B cell (primary cell): ENCODE measurements around the gene FAM151A. TPM values are rescaled to one million over a fixed set of nuclear protein-coding genes. Genes with fewer than 3 reads are reported as not detected.

Experiments
- ATAC-seq: fragments of 200-7000 bp; cut with Tn5 transposase; one replicate; pipeline ENCODE4 v1.10.0; 2021; ENCODE audit warnings: low read depth, mild to moderate bottlenecking, moderate number of reproducible peaks, moderate library complexity
- CTCF ChIA-PET: fragments of 350-600 bp; sonication (Branson Sonifier 250); formaldehyde crosslinking; loops from one replicate; lab custom pipeline; 2021; ENCODE audit warnings: antibody characterized with exemption, inconsistent platforms; lab: Charles Lee
- POLR2A ChIA-PET: fragments of 350-600 bp; sonication (Branson Sonifier 250); formaldehyde crosslinking; loops from one replicate; lab custom pipeline; 2021; ENCODE audit warnings: antibody characterized with exemption; lab: Charles Lee
- DNase-seq: peaks from one replicate; pipeline ENCODE4 v3.0.0; 2013
- H2AFZ ChIP-seq: 2 replicates; pipeline ENCODE4 v1.6.1; 2012; ENCODE audit warnings: mild to moderate bottlenecking, low read depth, low read length; ENCODE audit not compliant: insufficient read depth, poor library complexity, severe bottlenecking
- H3K27ac ChIP-seq, 2 donors: 1 replicate in 1 of 2; 2 replicates in 1 of 2; pipeline ENCODE4 v1.5.1; 2012 to 2013; ENCODE audit warnings: low read length in 2 of 2, mild to moderate bottlenecking in 2 of 2, moderate library complexity in 1 of 2
- H3K27me3 ChIP-seq, 4 experiments: fragments of 200-600 bp in 1 of 4; sonication (generic) in 1 of 4; replicated peaks in 1 of 4; 1 replicate in 2 of 4; 2 replicates in 2 of 4; pipeline versions ENCODE4 v1.6.1 to v1.7.0; 2013 to 2016; ENCODE audit warnings: low read length in 3 of 4, mild to moderate bottlenecking in 2 of 4, mixed read lengths in 1 of 4, moderate library complexity in 1 of 4; ENCODE audit not compliant: insufficient read depth in 4 of 4, control insufficient read depth in 3 of 4; ENCODE audit errors: control extremely low read depth in 1 of 4
- H3K36me3 ChIP-seq, 2 experiments: replicated peaks in 1 of 2; 1 replicate in 1 of 2; 2 replicates in 1 of 2; pipeline versions ENCODE4 v1.6.1 to v1.7.1; 2013; ENCODE audit warnings: low read length in 1 of 2; ENCODE audit not compliant: insufficient read depth in 2 of 2, control insufficient read depth in 1 of 2; ENCODE audit errors: control extremely low read depth in 1 of 2, extremely low read depth in 1 of 2
- H3K4me1 ChIP-seq, 2 donors: fragments of 200-600 bp in 1 of 2; sonication (generic) in 1 of 2; 1 replicate in 1 of 2; 2 replicates in 1 of 2; pipeline versions ENCODE4 v1.5.1 to v1.6.1; 2013 to 2017; ENCODE audit warnings: low read length in 2 of 2; ENCODE audit not compliant: control insufficient read depth in 2 of 2, insufficient read depth in 2 of 2
- H3K4me2 ChIP-seq: replicated peaks from 2 replicates; pipeline ENCODE3; 2012; ENCODE audit warnings: mild to moderate bottlenecking, low read depth, low read length; ENCODE audit not compliant: poor library complexity, severe bottlenecking
- H3K4me3 ChIP-seq, 5 experiments: fragments of 200-600 bp in 1 of 5; sonication (generic) in 1 of 5; 1 replicate in 3 of 5; 2 replicates in 2 of 5; pipeline versions ENCODE4 v1.5.1 to v1.7.0; 2011 to 2016; ENCODE audit warnings: low read length in 4 of 5, mild to moderate bottlenecking in 4 of 5, low read depth in 2 of 5, control low read depth in 1 of 5, moderate library complexity in 1 of 5; ENCODE audit not compliant: insufficient read depth in 1 of 5; ENCODE audit errors: control extremely low read depth in 1 of 5, extremely low read depth in 1 of 5
- H3K79me2 ChIP-seq: fragments of 200-600 bp; sonication (generic); one replicate; pipeline ENCODE4 v1.6.0; 2016; ENCODE audit warnings: low read length; ENCODE audit not compliant: control insufficient read depth, insufficient read depth
- H3K9ac ChIP-seq: fragments of 200-600 bp; sonication (generic); 2 replicates; pipeline ENCODE4 v1.6.1; 2017; ENCODE audit warnings: mild to moderate bottlenecking, low read length, moderate library complexity
- H3K9me3 ChIP-seq, 3 donors: one replicate each; pipeline versions ENCODE4 v1.6.1 to v1.7.1; 2013; ENCODE audit warnings: low read length in 2 of 3; ENCODE audit not compliant: control insufficient read depth in 2 of 3, insufficient read depth in 1 of 3; ENCODE audit errors: control extremely low read depth in 1 of 3
- H4K20me1 ChIP-seq: 2 replicates; pipeline ENCODE4 v1.6.0; 2012; ENCODE audit warnings: mild to moderate bottlenecking, low read length; ENCODE audit not compliant: insufficient read depth, control insufficient read depth, poor library complexity, severe bottlenecking
- H3K27ac Mint-ChIP-seq: one replicate; pipeline ENCODE4 v1.8.0; 2021; ENCODE audit warnings: mixed read lengths
- H3K27me3 Mint-ChIP-seq: one replicate; pipeline ENCODE4 v1.8.0; 2021; ENCODE audit warnings: mixed read lengths
- H3K4me1 Mint-ChIP-seq: one replicate; pipeline ENCODE4 v1.8.0; 2021; ENCODE audit warnings: mixed read lengths
- H3K4me3 Mint-ChIP-seq: one replicate; pipeline ENCODE4 v1.8.0; 2021; ENCODE audit warnings: mixed read lengths
- H3K9me3 Mint-ChIP-seq: one replicate; pipeline ENCODE4 v1.8.0; 2022; ENCODE audit warnings: mixed read lengths; ENCODE audit not compliant: insufficient read depth
- EZH2 ChIP-seq: IDR thresholded peaks from 2 replicates; pipeline ENCODE4 v1.6.1; 2012; ENCODE audit warnings: borderline replicate concordance, low read depth, mild to moderate bottlenecking, moderate library complexity, low read length; ENCODE audit not compliant: insufficient read depth, poor library complexity, severe bottlenecking
- WGBS: methylation state at CpG from one replicate; pipeline ENCODE4 v1.1.5; 2013; ENCODE audit warnings: missing lambda C conversion rate; ENCODE audit not compliant: insufficient coverage; 5-methylcytosine and 5-hydroxymethylcytosine counted together
- intact Hi-C: fragments of 100-400 bp; cut with micrococcal nuclease; formaldehyde crosslinking; loops from one replicate; pipeline ENCODE4 v1.10.0; 2022
- polyA plus RNA-seq: library from polyadenylated mRNA; depleted of rRNA; stranded (reverse); fragments of >200 nt; gene quantifications from 2 replicates; pipeline ENCODE4 v1.2.3, GENCODE V29; 2012
- total RNA-seq, 2 donors: library from RNA; stranded (reverse); fragments of 120-200 nt in 1 of 2; gene quantifications; 1 replicate in 1 of 2; 2 replicates in 1 of 2; pipeline versions ENCODE4 v1.2.3 to v1.2.4, GENCODE V29; 2013 to 2022
- TF ChIP-seq, protein P1 (sequence below): fragments of 200-600 bp; IDR thresholded peaks from one replicate; pipeline ENCODE4 v1.8.0; 2022; ENCODE audit warnings: antibody characterized with exemption, mild to moderate bottlenecking

The FAM151A gene
- total and polyA plus RNA-seq, 2 donors (not counting 1 experiment from before 2014, with no cell fraction given), result not detected

DNA sequence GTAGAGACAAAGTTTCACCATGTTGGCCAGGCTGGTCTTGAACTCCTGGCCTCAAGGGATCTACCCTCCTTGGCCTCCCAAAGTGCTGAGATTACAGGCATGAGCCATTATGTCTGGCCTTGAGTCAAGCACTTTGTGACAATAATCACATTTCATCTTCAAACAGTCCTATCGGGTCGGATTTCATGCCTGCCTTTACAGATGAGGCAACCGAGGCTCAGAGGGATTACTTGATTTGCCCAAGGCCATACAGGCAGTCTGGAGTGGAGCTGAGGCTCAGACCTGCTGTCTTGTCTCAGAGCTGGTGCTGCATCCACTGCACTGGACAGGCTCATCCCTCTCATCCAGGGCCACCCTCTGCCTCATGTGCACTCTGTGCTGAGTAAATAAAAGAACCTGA is 26.6 kb downstream of the FAM151A start:
- Histone ChIP-seq H3K4me1 (no peaks in the 10 kb centered on the region), H4K20me1 (no peaks in the 10 kb centered on the region), H2AFZ (no peak overlapping the region), H3K4me2 (no peak overlapping the region), H3K9ac (no peak overlapping the region), H3K79me2 (no peaks in the 10 kb centered on the region), H3K27ac (no peak overlapping the region), H3K27me3 (peaks cover 0 to 3% (median 0%) of the 10 kb centered on the region in 4 experiments), H3K4me3 (no peak overlapping the region), H3K36me3 (no peaks in the 10 kb centered on the region), H3K9me3 (no peaks in the 10 kb centered on the region)
- TF ChIP-seq, protein P1, sequence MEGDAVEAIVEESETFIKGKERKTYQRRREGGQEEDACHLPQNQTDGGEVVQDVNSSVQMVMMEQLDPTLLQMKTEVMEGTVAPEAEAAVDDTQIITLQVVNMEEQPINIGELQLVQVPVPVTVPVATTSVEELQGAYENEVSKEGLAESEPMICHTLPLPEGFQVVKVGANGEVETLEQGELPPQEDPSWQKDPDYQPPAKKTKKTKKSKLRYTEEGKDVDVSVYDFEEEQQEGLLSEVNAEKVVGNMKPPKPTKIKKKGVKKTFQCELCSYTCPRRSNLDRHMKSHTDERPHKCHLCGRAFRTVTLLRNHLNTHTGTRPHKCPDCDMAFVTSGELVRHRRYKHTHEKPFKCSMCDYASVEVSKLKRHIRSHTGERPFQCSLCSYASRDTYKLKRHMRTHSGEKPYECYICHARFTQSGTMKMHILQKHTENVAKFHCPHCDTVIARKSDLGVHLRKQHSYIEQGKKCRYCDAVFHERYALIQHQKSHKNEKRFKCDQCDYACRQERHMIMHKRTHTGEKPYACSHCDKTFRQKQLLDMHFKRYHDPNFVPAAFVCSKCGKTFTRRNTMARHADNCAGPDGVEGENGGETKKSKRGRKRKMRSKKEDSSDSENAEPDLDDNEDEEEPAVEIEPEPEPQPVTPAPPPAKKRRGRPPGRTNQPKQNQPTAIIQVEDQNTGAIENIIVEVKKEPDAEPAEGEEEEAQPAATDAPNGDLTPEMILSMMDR, result no peak
- Mint-ChIP-seq H3K27me3 (peaks cover 3% of the 10 kb centered on the region), H3K4me1 (no peaks in the 10 kb centered on the region), H3K9me3 (no peaks in the 10 kb centered on the region), H3K27ac (no peak overlapping the region), H3K4me3 (no peak overlapping the region)
- no peak for ATAC-seq
- intact Hi-C loops, result no loop called here
- POLR2A ChIA-PET, result no interaction called here
- WGBS, result 93% methylated on average over 3 of the region's 3 CpGs
- no peak for DNase-seq
- CTCF ChIA-PET, result no interaction called here

DNA sequence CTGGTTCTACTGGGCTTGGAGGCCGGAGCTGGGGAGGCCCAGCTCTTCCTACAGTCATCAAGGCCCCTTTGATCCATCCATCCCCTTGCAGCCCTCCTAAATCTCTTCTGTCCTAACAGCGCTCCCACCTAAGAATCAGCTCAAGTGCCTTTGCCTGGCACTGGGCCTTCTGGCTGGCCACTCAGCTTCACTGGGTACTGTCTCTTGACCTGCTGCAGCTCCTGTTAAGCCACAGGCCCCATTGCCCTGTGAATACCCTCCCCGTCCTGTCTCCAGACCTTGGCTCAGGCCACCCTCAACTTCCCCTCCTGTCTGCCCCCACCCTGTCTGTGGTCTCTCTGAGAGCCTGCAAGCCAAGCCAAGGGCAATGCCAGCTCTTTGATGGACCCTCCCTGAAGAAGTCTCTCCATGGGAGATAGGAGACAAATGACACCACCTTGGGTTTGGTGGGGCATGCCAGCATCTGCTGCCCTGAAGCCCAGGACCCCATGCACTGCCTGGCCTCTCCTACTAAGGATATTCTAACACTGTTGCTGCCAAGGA is 27.3 kb downstream of the FAM151A start:
- no peak overlapping the region for H3K4me3 Mint-ChIP-seq
- H3K4me1 Mint-ChIP-seq, result no peaks in the 10 kb centered on the region
- no peak overlapping the region for H3K27ac ChIP-seq
- no peak overlapping the region for H2AFZ ChIP-seq
- peaks cover 3% of the 10 kb centered on the region for H3K27me3 Mint-ChIP-seq
- H3K27me3 ChIP-seq, result peaks cover 0 to 3% (median 0%) of the 10 kb centered on the region in 4 experiments
- TF ChIP-seq, protein P1, result no peak
- TF ChIP-seq EZH2, result no peak
- intact Hi-C loops, result no loop called here
- H3K79me2 ChIP-seq, result no peaks in the 10 kb centered on the region
- no peaks in the 10 kb centered on the region for H3K36me3 ChIP-seq
- DNase-seq, result no peak
- POLR2A ChIA-PET, result no interaction called here
- H3K9me3 Mint-ChIP-seq, result no peaks in the 10 kb centered on the region
- 91% methylated on average over 3 of the region's 3 CpGs for WGBS
- H3K4me3 ChIP-seq, result no peak overlapping the region
- no peaks in the 10 kb centered on the region for H4K20me1 ChIP-seq
- H3K4me2 ChIP-seq, result no peak overlapping the region
- CTCF ChIA-PET, result interaction anchor here (0.5 kb wide), 1 partner anchor 670 kb away, joined by 4 read pairs; no protein-coding TSS in a partner anchor
- H3K27ac Mint-ChIP-seq, result no peak overlapping the region
- H3K9me3 ChIP-seq, result no peaks in the 10 kb centered on the region
- no peak for ATAC-seq
- no peak overlapping the region for H3K9ac ChIP-seq
- H3K4me1 ChIP-seq, result no peaks in the 10 kb centered on the region
